ENCODE data around the gene STRN3. TPM values are rescaled to one million over a fixed set of nuclear protein-coding genes. Genes with fewer than 3 reads are reported as not detected.

Gene STRN3
- total RNA-seq, 1 experiment from 2014 or later = 52.1 TPM

DNA sequence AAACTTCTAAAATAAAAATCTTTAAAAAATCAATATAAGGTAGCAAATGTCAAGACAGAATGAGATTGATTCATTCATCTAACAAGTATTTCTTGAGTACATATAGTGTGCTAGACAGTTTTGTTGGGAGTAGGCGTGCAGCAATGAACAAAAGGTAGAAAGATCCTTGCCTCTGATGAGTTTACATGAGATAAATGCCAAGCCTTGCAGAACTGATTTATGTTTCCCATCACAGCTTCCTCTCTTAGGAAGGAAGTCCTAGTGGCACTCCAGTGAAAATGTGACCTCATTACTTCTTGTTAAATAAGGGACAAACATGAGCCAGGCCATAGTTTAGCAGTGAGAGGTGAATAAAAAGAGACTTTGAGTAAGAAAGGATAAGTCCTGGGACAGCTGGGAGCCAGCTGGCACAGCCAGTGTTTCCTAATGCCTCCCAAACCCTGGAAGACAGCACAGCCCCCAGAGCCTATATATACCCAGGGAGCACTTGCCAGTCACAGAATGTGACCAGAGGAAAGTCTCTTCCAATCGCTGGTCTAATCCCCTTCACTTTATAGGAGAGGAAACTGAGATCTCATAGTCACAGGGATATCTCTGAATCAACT is 156.5 kb downstream of the STRN3 start:
- Mint-ChIP-seq H3K4me3 (no peak overlapping the region), H3K27ac (no peak overlapping the region), H3K4me1 (peaks cover 28 to 33% of the 10 kb centered on the region in 2 experiments), H3K9me3 (no peaks in the 10 kb centered on the region), H3K27me3 (ENCODE audit: low read depth) (peaks cover 18% of the 10 kb centered on the region), H3K36me3 (ENCODE audit: insufficient read depth in 1 of 3, low read depth in 3 of 3) (no peaks in the 10 kb centered on the region; a peak in 1 of 7 replicates)
- Histone ChIP-seq H3K4me2 (ENCODE audit: insufficient read depth, insufficient read length, low read length) (no peak overlapping the region), H3K23ac (ENCODE audit: insufficient read length, low read depth, low read length) (no peak overlapping the region), H3T11ph (ENCODE audit: low read length) (no peak overlapping the region), H3K14ac (ENCODE audit: insufficient read depth, low read length) (no peak overlapping the region), H2BK20ac (ENCODE audit: low read depth, low read length, poor library complexity, severe bottlenecking) (no peak overlapping the region), H2BK15ac (ENCODE audit: low read depth, low read length) (no peak overlapping the region), H3K56ac (ENCODE audit: insufficient read length, low read depth, low read length) (no peak overlapping the region), H3K23me2 (ENCODE audit: insufficient read length, low read depth, low read length, poor library complexity, severe bottlenecking) (peaks cover 7% of the 10 kb centered on the region), H3K79me2 (ENCODE audit: insufficient read depth, low read length) (no peaks in the 10 kb centered on the region), H3K18ac (ENCODE audit: insufficient read length, low read depth, low read length) (no peak overlapping the region), H2AFZ (ENCODE audit: low read length) (no peak overlapping the region), H4K20me1 (ENCODE audit: control insufficient read depth, insufficient read depth, insufficient read length) (no peaks in the 10 kb centered on the region), H3K79me1 (ENCODE audit: insufficient read depth, low read depth, low read length, poor library complexity, severe bottlenecking) (no peaks in the 10 kb centered on the region), H3K9me3 (ENCODE audit: control insufficient read depth, low read depth, low read length) (no peaks in the 10 kb centered on the region), H2AK5ac (ENCODE audit: insufficient read length, low read length) (no peak overlapping the region), H3K9ac (ENCODE audit: extremely low read depth, insufficient read length, low read length) (no peak overlapping the region), H2BK5ac (ENCODE audit: insufficient read length, low read length) (no peak overlapping the region), H3K27ac (ENCODE audit: insufficient read length, low read depth, low read length) (no peak overlapping the region), H4K5ac (ENCODE audit: insufficient read length, low read depth, low read length) (no peak overlapping the region), H4K8ac (replicated peaks; ENCODE audit: insufficient read length, low read depth, low read length) (no peak overlapping the region), H4K91ac (ENCODE audit: insufficient read length, low read depth, low read length) (no peak overlapping the region), H3K4me1 (ENCODE audit: insufficient read depth, low read length) (peaks cover 2% of the 10 kb centered on the region; the same call in 1 of the 2 replicates), H2BK12ac (ENCODE audit: insufficient read length, low read depth, low read length) (no peak overlapping the region), H2BK120ac (ENCODE audit: low read depth, low read length, poor library complexity, severe bottlenecking) (no peak overlapping the region), H3K4ac (ENCODE audit: low read depth, low read length) (no peak overlapping the region), H3K27me3 (ENCODE audit: insufficient read depth, low read length) (peaks cover 10% of the 10 kb centered on the region; the same call in 1 of the 2 replicates)
- no peak for DNase-seq
- TF ChIP-seq CTCF (conservative IDR thresholded peaks at IDR 0.05) = no peak
- no CpG with 5 or more reads among the region's 2 CpGs for WGBS (ENCODE audit: extremely low coverage, insufficient read length, low lambda C conversion rate)

Data from H9 (cell line).